Measurements from ENCODE around the gene LAIR1.

Gene LAIR1

GRCh38 chr19:54364775-54365257 is at the start of gene LAIR1:
LAIR1 (minus strand) TSS chr19:54364931; CDS start chr19:54364804, 127 bp downstream.
- Histone ChIP-seq H3K27ac (ENCODE audit: low read depth in 2 of 2, low read length in 2 of 2) (peak within 1 kb of the TSS; percentile 65 to 77), H3K36me3 (ENCODE audit: control insufficient read depth in 2 of 2, insufficient read depth in 2 of 2, low read length in 2 of 2) (no peaks in the 10 kb centered on the region), H3K27me3 (ENCODE audit: control insufficient read depth in 2 of 2, insufficient read depth in 2 of 2, low read length in 2 of 2) (no peaks in the 10 kb centered on the region), H3K4me1 (ENCODE audit: control insufficient read depth in 2 of 2, insufficient read depth in 2 of 2, low read length in 2 of 2) (peaks cover 0 to 3% of the 10 kb centered on the region in 2 donors), H3K9me3 (ENCODE audit: control insufficient read depth in 2 of 2, low read length in 2 of 2) (no peaks in the 10 kb centered on the region), H3K4me3 (ENCODE audit: low read length in 2 of 2) (peak within 1 kb of the TSS; percentile 52 to 62), H3K9ac (ENCODE audit: low read depth in 1 of 2, low read length in 2 of 2) (peak within 1 kb of the TSS in 1 of 2 donors; percentile 70)

GRCh38 chr19:54414156-54414555 is 49.4 kb upstream of the LAIR1 start:
- H3K9ac ChIP-seq (ENCODE audit: low read depth in 1 of 2, low read length in 2 of 2) = no peak overlapping the region
- no peak overlapping the region for H3K4me3 ChIP-seq (ENCODE audit: low read length in 2 of 2)
- no peaks in the 10 kb centered on the region for H3K4me1 ChIP-seq (ENCODE audit: control insufficient read depth in 2 of 2, insufficient read depth in 2 of 2, low read length in 2 of 2)
- no peaks in the 10 kb centered on the region for H3K36me3 ChIP-seq (ENCODE audit: control insufficient read depth in 2 of 2, insufficient read depth in 2 of 2, low read length in 2 of 2)
- no peak overlapping the region for H3K27ac ChIP-seq (ENCODE audit: low read depth in 2 of 2, low read length in 2 of 2)
- H3K27me3 ChIP-seq (ENCODE audit: control insufficient read depth in 2 of 2, insufficient read depth in 2 of 2, low read length in 2 of 2) = peaks cover 15 to 25% of the 10 kb centered on the region in 2 donors
- no peaks in the 10 kb centered on the region for H3K9me3 ChIP-seq (ENCODE audit: control insufficient read depth in 2 of 2, low read length in 2 of 2)

GRCh38 chr19:54412877-54413276 is 48.1 kb upstream of the LAIR1 start:
- Histone ChIP-seq H3K27me3 (ENCODE audit: control insufficient read depth in 2 of 2, insufficient read depth in 2 of 2, low read length in 2 of 2) (peaks cover 15 to 23% of the 10 kb centered on the region in 2 donors), H3K4me3 (ENCODE audit: low read length in 2 of 2) (no peak overlapping the region), H3K4me1 (ENCODE audit: control insufficient read depth in 2 of 2, insufficient read depth in 2 of 2, low read length in 2 of 2) (no peaks in the 10 kb centered on the region), H3K36me3 (ENCODE audit: control insufficient read depth in 2 of 2, insufficient read depth in 2 of 2, low read length in 2 of 2) (no peaks in the 10 kb centered on the region), H3K27ac (ENCODE audit: low read depth in 2 of 2, low read length in 2 of 2) (no peak overlapping the region), H3K9me3 (ENCODE audit: control insufficient read depth in 2 of 2, low read length in 2 of 2) (no peaks in the 10 kb centered on the region), H3K9ac (ENCODE audit: low read depth in 1 of 2, low read length in 2 of 2) (no peak overlapping the region)

- no peak overlapping the region for H3K9ac ChIP-seq (ENCODE audit: low read depth in 1 of 2, low read length in 2 of 2)
- peaks cover 5 to 12% of the 10 kb centered on the region in 2 donors for H3K27me3 ChIP-seq (ENCODE audit: control insufficient read depth in 2 of 2, insufficient read depth in 2 of 2, low read length in 2 of 2)
Measured at GRCh38 chr19:54411033-54411432, 46.3 kb upstream of the LAIR1 start.

GRCh38 chr19:54408456-54409026 is 43.8 kb upstream of the LAIR1 start:
- H3K27me3 ChIP-seq (ENCODE audit: control insufficient read depth in 2 of 2, insufficient read depth in 2 of 2, low read length in 2 of 2) = peaks cover 0 to 3% of the 10 kb centered on the region in 2 donors
- H3K36me3 ChIP-seq (ENCODE audit: control insufficient read depth in 2 of 2, insufficient read depth in 2 of 2, low read length in 2 of 2) = no peaks in the 10 kb centered on the region
- no peak overlapping the region for H3K27ac ChIP-seq (ENCODE audit: low read depth in 2 of 2, low read length in 2 of 2)
- no peaks in the 10 kb centered on the region for H3K9me3 ChIP-seq (ENCODE audit: control insufficient read depth in 2 of 2, low read length in 2 of 2)
- no peaks in the 10 kb centered on the region for H3K4me1 ChIP-seq (ENCODE audit: control insufficient read depth in 2 of 2, insufficient read depth in 2 of 2, low read length in 2 of 2)
- no peak overlapping the region for H3K4me3 ChIP-seq (ENCODE audit: low read length in 2 of 2)
- H3K9ac ChIP-seq (ENCODE audit: low read depth in 1 of 2, low read length in 2 of 2) = no peak overlapping the region

More at GRCh38 chr19:54411033-54411432, 46.3 kb upstream of the LAIR1 start:
- no peak overlapping the region for H3K27ac ChIP-seq (ENCODE audit: low read depth in 2 of 2, low read length in 2 of 2)
- no peaks in the 10 kb centered on the region for H3K36me3 ChIP-seq (ENCODE audit: control insufficient read depth in 2 of 2, insufficient read depth in 2 of 2, low read length in 2 of 2)
- H3K4me3 ChIP-seq (ENCODE audit: low read length in 2 of 2) = no peak overlapping the region
- no peaks in the 10 kb centered on the region for H3K4me1 ChIP-seq (ENCODE audit: control insufficient read depth in 2 of 2, insufficient read depth in 2 of 2, low read length in 2 of 2)
- no peaks in the 10 kb centered on the region for H3K9me3 ChIP-seq (ENCODE audit: control insufficient read depth in 2 of 2, low read length in 2 of 2)

- Histone ChIP-seq H3K9me3 (ENCODE audit: control insufficient read depth in 2 of 2, low read length in 2 of 2) (no peaks in the 10 kb centered on the region), H3K9ac (ENCODE audit: low read depth in 1 of 2, low read length in 2 of 2) (no peak overlapping the region), H3K27me3 (ENCODE audit: control insufficient read depth in 2 of 2, insufficient read depth in 2 of 2, low read length in 2 of 2) (peaks cover 0 to 3% of the 10 kb centered on the region in 2 donors), H3K4me1 (ENCODE audit: control insufficient read depth in 2 of 2, insufficient read depth in 2 of 2, low read length in 2 of 2) (no peaks in the 10 kb centered on the region), H3K4me3 (ENCODE audit: low read length in 2 of 2) (no peak overlapping the region), H3K36me3 (ENCODE audit: control insufficient read depth in 2 of 2, insufficient read depth in 2 of 2, low read length in 2 of 2) (no peaks in the 10 kb centered on the region), H3K27ac (ENCODE audit: low read depth in 2 of 2, low read length in 2 of 2) (no peak overlapping the region)
Measured at GRCh38 chr19:54407780-54408179, 43.0 kb upstream of the LAIR1 start.

- H3K27ac ChIP-seq (ENCODE audit: low read depth in 2 of 2, low read length in 2 of 2) = no peak overlapping the region
- H3K9ac ChIP-seq (ENCODE audit: low read depth in 1 of 2, low read length in 2 of 2) = no peak overlapping the region
- no peak overlapping the region for H3K4me3 ChIP-seq (ENCODE audit: low read length in 2 of 2)
- H3K4me1 ChIP-seq (ENCODE audit: control insufficient read depth in 2 of 2, insufficient read depth in 2 of 2, low read length in 2 of 2) = no peaks in the 10 kb centered on the region
- no peaks in the 10 kb centered on the region for H3K36me3 ChIP-seq (ENCODE audit: control insufficient read depth in 2 of 2, insufficient read depth in 2 of 2, low read length in 2 of 2)
- H3K27me3 ChIP-seq (ENCODE audit: control insufficient read depth in 2 of 2, insufficient read depth in 2 of 2, low read length in 2 of 2) = peaks cover 0 to 3% of the 10 kb centered on the region in 2 donors
- no peaks in the 10 kb centered on the region for H3K9me3 ChIP-seq (ENCODE audit: control insufficient read depth in 2 of 2, low read length in 2 of 2)
Measured at GRCh38 chr19:54405628-54406027, 40.9 kb upstream of the LAIR1 start.

- no peaks in the 10 kb centered on the region for H3K36me3 ChIP-seq (ENCODE audit: control insufficient read depth in 2 of 2, insufficient read depth in 2 of 2, low read length in 2 of 2)
- no peaks in the 10 kb centered on the region for H3K4me1 ChIP-seq (ENCODE audit: control insufficient read depth in 2 of 2, insufficient read depth in 2 of 2, low read length in 2 of 2)
- no peaks in the 10 kb centered on the region for H3K27me3 ChIP-seq (ENCODE audit: control insufficient read depth in 2 of 2, insufficient read depth in 2 of 2, low read length in 2 of 2)
- no peaks in the 10 kb centered on the region for H3K9me3 ChIP-seq (ENCODE audit: control insufficient read depth in 2 of 2, low read length in 2 of 2)
- no peak overlapping the region for H3K27ac ChIP-seq (ENCODE audit: low read depth in 2 of 2, low read length in 2 of 2)
- no peak overlapping the region for H3K4me3 ChIP-seq (ENCODE audit: low read length in 2 of 2)
- no peak overlapping the region for H3K9ac ChIP-seq (ENCODE audit: low read depth in 1 of 2, low read length in 2 of 2)
Measured at GRCh38 chr19:54403054-54403453, 38.3 kb upstream of the LAIR1 start.

- Histone ChIP-seq H3K9ac (ENCODE audit: low read depth in 1 of 2, low read length in 2 of 2) (no peak overlapping the region), H3K27ac (ENCODE audit: low read depth in 2 of 2, low read length in 2 of 2) (no peak overlapping the region), H3K9me3 (ENCODE audit: control insufficient read depth in 2 of 2, low read length in 2 of 2) (no peaks in the 10 kb centered on the region)
Measured at GRCh38 chr19:54400913-54401312, 36.2 kb upstream of the LAIR1 start.

GRCh38 chr19:54399189-54399588 is 34.5 kb upstream of the LAIR1 start:
- no peaks in the 10 kb centered on the region for H3K4me1 ChIP-seq (ENCODE audit: control insufficient read depth in 2 of 2, insufficient read depth in 2 of 2, low read length in 2 of 2)
- no peaks in the 10 kb centered on the region for H3K9me3 ChIP-seq (ENCODE audit: control insufficient read depth in 2 of 2, low read length in 2 of 2)
- H3K27ac ChIP-seq (ENCODE audit: low read depth in 2 of 2, low read length in 2 of 2) = no peak overlapping the region
- H3K36me3 ChIP-seq (ENCODE audit: control insufficient read depth in 2 of 2, insufficient read depth in 2 of 2, low read length in 2 of 2) = no peaks in the 10 kb centered on the region
- no peak overlapping the region for H3K4me3 ChIP-seq (ENCODE audit: low read length in 2 of 2)
- no peaks in the 10 kb centered on the region for H3K27me3 ChIP-seq (ENCODE audit: control insufficient read depth in 2 of 2, insufficient read depth in 2 of 2, low read length in 2 of 2)
- no peak overlapping the region for H3K9ac ChIP-seq (ENCODE audit: low read depth in 1 of 2, low read length in 2 of 2)

More at GRCh38 chr19:54400913-54401312, 36.2 kb upstream of the LAIR1 start:
- Histone ChIP-seq H3K36me3 (ENCODE audit: control insufficient read depth in 2 of 2, insufficient read depth in 2 of 2, low read length in 2 of 2) (no peaks in the 10 kb centered on the region), H3K4me3 (ENCODE audit: low read length in 2 of 2) (no peak overlapping the region), H3K4me1 (ENCODE audit: control insufficient read depth in 2 of 2, insufficient read depth in 2 of 2, low read length in 2 of 2) (no peaks in the 10 kb centered on the region), H3K27me3 (ENCODE audit: control insufficient read depth in 2 of 2, insufficient read depth in 2 of 2, low read length in 2 of 2) (no peaks in the 10 kb centered on the region)

Measured in mucosa of rectum (tissue), 2 donors.